ENCODE data around the gene PEPD. TPM values are rescaled to one million over a fixed set of nuclear protein-coding genes. Genes with fewer than 3 reads are reported as not detected.

PEPD gene
- total RNA-seq, 1 donor, result 87.9 TPM

- Histone ChIP-seq H4K20me1 (ENCODE audit: insufficient read depth, low read length) (peaks cover 4% of the 10 kb centered on the region), H3K36me3 (ENCODE audit: insufficient read depth, low read length) (no peaks in the 10 kb centered on the region), H3K9me3 (ENCODE audit: low read depth, low read length) (no peaks in the 10 kb centered on the region), H2AFZ (ENCODE audit: low read length) (no peak overlapping the region), H3K4me1 (ENCODE audit: insufficient read depth, low read length) (no peaks in the 10 kb centered on the region), H3K27ac (ENCODE audit: low read depth, low read length) (no peak overlapping the region), H3K27me3 (ENCODE audit: insufficient read depth, low read length) (no peaks in the 10 kb centered on the region), H3K4me2 (ENCODE audit: insufficient read depth, low read length) (no peak overlapping the region), H3K4me3 (ENCODE audit: insufficient read depth, low read length) (no peak overlapping the region), H3K79me2 (ENCODE audit: insufficient read depth, low read length) (no peaks in the 10 kb centered on the region)
- DNase-seq (ENCODE audit: insufficient read length, low spot score, missing footprints), result peak; percentile 49
- TF ChIP-seq CTCF (IDR thresholded peaks at IDR 0.05; ENCODE audit: extremely low read depth, low read depth, low read length), result no peak
Measured at GRCh38 chr19:33426621-33427361, 94.8 kb downstream of the PEPD start.

GRCh38 chr19:33424181-33424580, 97.4 kb downstream of the PEPD start:
- no peak for TF ChIP-seq CTCF (IDR thresholded peaks at IDR 0.05; ENCODE audit: extremely low read depth, low read depth, low read length)
- H4K20me1 ChIP-seq (ENCODE audit: insufficient read depth, low read length), result peaks cover 4% of the 10 kb centered on the region
- H2AFZ ChIP-seq (ENCODE audit: low read length), result no peak overlapping the region
- no peaks in the 10 kb centered on the region for H3K4me1 ChIP-seq (ENCODE audit: insufficient read depth, low read length)
- no peak overlapping the region for H3K4me3 ChIP-seq (ENCODE audit: insufficient read depth, low read length)
- H3K9me3 ChIP-seq (ENCODE audit: low read depth, low read length), result no peaks in the 10 kb centered on the region
- no peak overlapping the region for H3K27ac ChIP-seq (ENCODE audit: low read depth, low read length)
- no peak overlapping the region for H3K4me2 ChIP-seq (ENCODE audit: insufficient read depth, low read length)
- no peak for DNase-seq (ENCODE audit: insufficient read length, low spot score, missing footprints)
- H3K79me2 ChIP-seq (ENCODE audit: insufficient read depth, low read length), result no peaks in the 10 kb centered on the region
- no peaks in the 10 kb centered on the region for H3K27me3 ChIP-seq (ENCODE audit: insufficient read depth, low read length)
- H3K36me3 ChIP-seq (ENCODE audit: insufficient read depth, low read length), result no peaks in the 10 kb centered on the region

DNA sequence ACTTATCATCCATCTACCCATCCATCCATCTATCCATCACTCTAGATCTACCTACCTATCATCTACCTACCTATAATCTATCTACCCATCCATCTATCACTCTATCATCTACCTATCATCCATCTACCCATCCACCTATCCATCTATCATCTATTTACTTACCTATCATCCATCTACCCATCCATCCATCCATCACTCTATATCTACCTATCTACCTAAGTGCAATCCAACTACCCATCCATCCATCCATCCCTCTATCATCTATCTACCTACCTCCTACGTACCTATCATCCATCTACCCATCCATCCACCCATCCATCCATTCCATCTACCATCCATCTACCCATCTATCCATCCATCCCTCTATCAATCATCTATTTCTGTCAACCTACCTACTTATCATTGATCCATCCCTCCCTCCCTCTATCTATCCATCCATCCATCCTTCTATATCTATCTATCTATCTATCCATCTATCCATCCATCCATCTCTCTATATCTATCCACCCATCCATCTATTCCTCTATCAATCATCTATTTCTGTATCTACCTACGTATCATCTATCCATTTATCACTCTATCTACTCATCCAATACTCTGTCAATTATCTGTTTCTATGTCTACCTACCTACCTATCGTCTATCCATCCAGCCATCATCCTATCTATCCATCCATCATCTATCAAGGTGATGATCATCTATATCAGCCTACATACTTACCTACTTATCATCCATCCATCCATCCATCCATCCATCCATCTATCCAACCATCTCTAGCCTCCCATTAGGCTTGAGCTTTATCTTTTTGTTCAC, 99.0 kb downstream of the PEPD start:
- TF ChIP-seq CTCF (IDR thresholded peaks at IDR 0.05; ENCODE audit: extremely low read depth, low read depth, low read length), result no peak
- Histone ChIP-seq H3K4me1 (ENCODE audit: insufficient read depth, low read length) (no peaks in the 10 kb centered on the region), H3K27me3 (ENCODE audit: insufficient read depth, low read length) (no peaks in the 10 kb centered on the region)

GRCh38 chr19:33421368-33421767, 100.2 kb downstream of the PEPD start:
- no peak overlapping the region for H3K27ac ChIP-seq (ENCODE audit: low read depth, low read length)
- H3K4me2 ChIP-seq (ENCODE audit: insufficient read depth, low read length), result no peak overlapping the region
- no peak overlapping the region for H3K4me3 ChIP-seq (ENCODE audit: insufficient read depth, low read length)
- no peaks in the 10 kb centered on the region for H3K36me3 ChIP-seq (ENCODE audit: insufficient read depth, low read length)
- DNase-seq (ENCODE audit: insufficient read length, low spot score, missing footprints), result no peak
- H3K9me3 ChIP-seq (ENCODE audit: low read depth, low read length), result no peaks in the 10 kb centered on the region
- H4K20me1 ChIP-seq (ENCODE audit: insufficient read depth, low read length), result peaks cover 12% of the 10 kb centered on the region
- no peaks in the 10 kb centered on the region for H3K79me2 ChIP-seq (ENCODE audit: insufficient read depth, low read length)
- peaks cover 5% of the 10 kb centered on the region for H3K4me1 ChIP-seq (ENCODE audit: insufficient read depth, low read length)
- TF ChIP-seq CTCF (IDR thresholded peaks at IDR 0.05; ENCODE audit: extremely low read depth, low read depth, low read length), result no peak
- H3K27me3 ChIP-seq (ENCODE audit: insufficient read depth, low read length), result no peaks in the 10 kb centered on the region
- H2AFZ ChIP-seq (ENCODE audit: low read length), result no peak overlapping the region

More for the DNA sequence above, 99.0 kb downstream of the PEPD start:
- Histone ChIP-seq H3K4me3 (ENCODE audit: insufficient read depth, low read length) (no peak overlapping the region), H3K9me3 (ENCODE audit: low read depth, low read length) (no peaks in the 10 kb centered on the region), H2AFZ (ENCODE audit: low read length) (no peak overlapping the region), H3K79me2 (ENCODE audit: insufficient read depth, low read length) (no peaks in the 10 kb centered on the region), H3K36me3 (ENCODE audit: insufficient read depth, low read length) (no peaks in the 10 kb centered on the region), H3K27ac (ENCODE audit: low read depth, low read length) (no peak overlapping the region), H4K20me1 (ENCODE audit: insufficient read depth, low read length) (peaks cover 4% of the 10 kb centered on the region), H3K4me2 (ENCODE audit: insufficient read depth, low read length) (no peak overlapping the region)
- peak; percentile 35 for DNase-seq (ENCODE audit: insufficient read length, low spot score, missing footprints)

Measured in osteoblast (primary cell).